GM12878 (cell line): ENCODE data around the gene MVB12B. TPM values are rescaled to one million over a fixed set of nuclear protein-coding genes. Genes with fewer than 3 reads are reported as not detected.

Experiments
- ATAC-seq: fragments of 200-7000 bp; cut with Tn5 transposase; 3 replicates; pipeline ENCODE4 v1.9.1; 2020; ENCODE audit warnings: mild to moderate bottlenecking, moderate library complexity
- BruUV-seq: library from RNA; stranded (reverse); fragments of 400-500 nt; replicated peaks from 2 replicates; lab custom pipeline; 2021; lab: Mats Ljungman, UMichigan
- CTCF ChIA-PET: fragments of 300-600 bp; sonication (Branson Sonifier 250); formaldehyde crosslinking; extraction: SDS; loops from one replicate; lab custom pipeline; 2021; ENCODE audit warnings: inconsistent platforms; lab: Yijun Ruan, JAX
- POLR2A ChIA-PET: fragments of 350-600 bp; formaldehyde crosslinking; extraction: SDS; loops from one replicate; lab custom pipeline; 2021; ENCODE audit warnings: inconsistent platforms; lab: Charles Lee
- RAD21 ChIA-PET: fragments of 300-600 bp; sonication (Branson Sonifier 250); formaldehyde crosslinking; loops from one replicate; lab custom pipeline; 2023; ENCODE audit warnings: antibody characterized with exemption; ENCODE audit not compliant: unreplicated experiment; lab: Charles Lee
- SMC1A ChIA-PET: fragments of 300-600 bp; sonication (Branson Sonifier 250); formaldehyde crosslinking; loops from one replicate; lab custom pipeline; 2023; ENCODE audit not compliant: unreplicated experiment, uncharacterized antibody; lab: Charles Lee
- DNase-seq: peaks from one replicate; pipeline ENCODE4 v3.0.0-alpha.2; 2011; ENCODE audit warnings: low read depth, low spot score
- FAIRE-seq: peaks from 3 replicates; lab custom pipeline; 2011; peaks lifted over from hg19 to GRCh38; lab: Jason Lieb, UNC
- H2AFZ ChIP-seq: 2 replicates; pipeline ENCODE4 v1.6.0; 2011; ENCODE audit warnings: low read depth, low read length, control low read depth; ENCODE audit not compliant: control insufficient read depth
- H3K27ac ChIP-seq: 2 replicates; pipeline ENCODE4 v1.5.1; 2011; ENCODE audit warnings: control low read depth; ENCODE audit not compliant: control insufficient read depth, insufficient read depth
- H3K27me3 ChIP-seq, 2 experiments: replicated peaks in 1 of 2; 2 replicates each; pipeline versions ENCODE4 v1.6.0 to v1.6.1; 2011; ENCODE audit warnings: low read length in 1 of 2; ENCODE audit not compliant: control insufficient read depth in 2 of 2, insufficient read depth in 2 of 2
- H3K36me3 ChIP-seq, 2 experiments: 2 replicates each; pipeline ENCODE4 v1.5.1; 2011; ENCODE audit warnings: low read length in 1 of 2; ENCODE audit not compliant: control insufficient read depth in 2 of 2, insufficient read depth in 2 of 2
- H3K4me1 ChIP-seq: 2 replicates; pipeline ENCODE4 v1.6.1; 2011; ENCODE audit warnings: mild to moderate bottlenecking, low read length, moderate library complexity, mixed read lengths; ENCODE audit not compliant: control insufficient read depth, insufficient read depth
- H3K4me2 ChIP-seq: 2 replicates; pipeline ENCODE4 v1.6.0; 2011; ENCODE audit warnings: control low read depth; ENCODE audit not compliant: control insufficient read depth, insufficient read depth
- H3K4me3 ChIP-seq: fragments of 200-600 bp; sonication (generic); 2 replicates; pipeline ENCODE4 v1.5.1; 2016
- H3K79me2 ChIP-seq: 2 replicates; pipeline ENCODE4 v1.6.0; 2011; ENCODE audit warnings: low read length; ENCODE audit not compliant: control insufficient read depth, insufficient read depth
- H3K9ac ChIP-seq: 2 replicates; pipeline ENCODE4 v1.8.0; 2011; ENCODE audit warnings: low read length, control low read depth, mixed read lengths; ENCODE audit not compliant: control insufficient read depth, insufficient read depth
- H3K9me3 ChIP-seq: replicated peaks from 3 replicates; pipeline ENCODE4 v1.5.1; 2011; ENCODE audit warnings: mild to moderate bottlenecking, low read length; ENCODE audit not compliant: control insufficient read depth, insufficient read depth
- H4K20me1 ChIP-seq: 2 replicates; pipeline ENCODE4 v1.6.0; 2011; ENCODE audit not compliant: control insufficient read depth, insufficient read depth
- CEBPB ChIP-seq, 2 experiments: fragments of 150-350 bp in 1 of 2; IDR thresholded peaks; 2 replicates each; pipeline ENCODE4 v1.6.1; 2012 to 2014; ENCODE audit warnings: low read depth in 2 of 2, low read length in 2 of 2, borderline replicate concordance in 1 of 2, inconsistent platforms in 1 of 2
- CREB1 ChIP-seq: IDR thresholded peaks from 2 replicates; pipeline ENCODE4 v1.6.1; 2012; ENCODE audit warnings: low read depth, mild to moderate bottlenecking, inconsistent platforms
- EP300 ChIP-seq, 2 experiments: fragments of 150-350 bp in 1 of 2; IDR thresholded peaks; 2 replicates each; pipeline ENCODE4 v1.6.1; 2011 to 2012; ENCODE audit warnings: low read depth in 2 of 2, low read length in 2 of 2, borderline replicate concordance in 1 of 2, improper control_type of control experiment in 1 of 2, inconsistent platforms in 1 of 2; ENCODE audit not compliant: control insufficient read depth in 1 of 2
- KLF5 ChIP-seq: fragments of 450-650 bp; IDR thresholded peaks from 2 replicates; pipeline ENCODE4 v1.6.1; 2014; ENCODE audit warnings: mild to moderate bottlenecking; ENCODE audit not compliant: partially characterized antibody
- MXI1 ChIP-seq: fragments of 150-350 bp; IDR thresholded peaks from 2 replicates; pipeline ENCODE4 v1.6.1; 2011; ENCODE audit warnings: low read depth, mild to moderate bottlenecking, inconsistent platforms, low read length, improper control_type of control experiment
- NR2C1 ChIP-seq: fragments of 450-650 bp; IDR thresholded peaks from 2 replicates; pipeline ENCODE4 v1.6.1; 2017; ENCODE audit warnings: antibody characterized with exemption, mild to moderate bottlenecking, moderate library complexity
- YY1 ChIP-seq: IDR thresholded peaks from 2 replicates; pipeline ENCODE4 v1.6.1; 2011; ENCODE audit warnings: low read depth, mild to moderate bottlenecking, low read length
- ZNF207 ChIP-seq: fragments of 450-650 bp; IDR thresholded peaks from 2 replicates; pipeline ENCODE4 v1.6.1; 2014; ENCODE audit warnings: antibody characterized with exemption, mild to moderate bottlenecking, borderline replicate concordance
- WGBS: methylation state at CpG from one replicate; pipeline ENCODE4 v1.1.6; 2016; ENCODE audit warnings: low lambda C conversion rate; ENCODE audit not compliant: insufficient replicate concordance, insufficient coverage; ENCODE audit errors: missing lambda C conversion rate; 5-methylcytosine and 5-hydroxymethylcytosine counted together
- in situ Hi-C: fragments of 300-500 bp; cut with MboI; formaldehyde crosslinking; loops from 9 replicates; pipeline ENCODE4 v1.14.3; 2018; ENCODE audit warnings: mixed read lengths
- intact Hi-C: fragments of 100-400 bp; cut with micrococcal nuclease; formaldehyde crosslinking; loops from one replicate; pipeline ENCODE4 v1.14.2; 2022; ENCODE audit not compliant: unreplicated experiment
- polyA plus RNA-seq, 11 experiments: library from polyadenylated mRNA; depleted of rRNA in 4 of 11; unstranded in 6 of 11; stranded (reverse) in 5 of 11; fragments of >200 nt; fragmentation: Nextera tagmentation in 4 of 11; fragmentation: Illumina TruSeq in 1 of 11; extraction: Ambion mirVana in 4 of 11; extraction: Trizol in 1 of 11; gene quantifications; 1 replicate in 1 of 11; 2 replicates in 10 of 11; pipeline versions ENCODE4 v1.2.1 to v1.2.3, GENCODE V29; 2011 to 2016; ENCODE audit warnings: inconsistent platforms in 2 of 11, missing spikeins in 2 of 11, low read depth in 1 of 11
- total RNA-seq, 4 experiments: library from RNA; depleted of rRNA in 3 of 4; stranded (reverse); fragments of >200 nt in 3 of 4; fragmentation: Illumina TruSeq in 1 of 4; extraction: Trizol in 1 of 4; gene quantifications; 2 replicates each; pipeline versions ENCODE4 v1.2.1 to v1.2.3, GENCODE V29; 2013 to 2021
- TF ChIP-seq, protein P1 (sequence below): fragments of 450-650 bp; formaldehyde crosslinking; IDR thresholded peaks from 2 replicates; pipeline ENCODE4 v1.4.0; 2020; ENCODE audit warnings: mild to moderate bottlenecking, moderate library complexity
- TF ChIP-seq, protein P2 (sequence below): IDR thresholded peaks from 2 replicates; pipeline ENCODE4 v1.6.1; 2011; ENCODE audit warnings: borderline replicate concordance, low read depth, mild to moderate bottlenecking, moderate library complexity, mixed read lengths, low read length; ENCODE audit not compliant: insufficient read depth; ENCODE audit errors: extremely low read length
- TF ChIP-seq, protein P3 (sequence below): fragments of 450-650 bp; conservative IDR thresholded peaks from 2 replicates; pipeline ENCODE4 v1.6.1; 2017; ENCODE audit warnings: mild to moderate bottlenecking, moderate library complexity

MVB12B gene
- total and polyA plus RNA-seq, 10 of the 15 experiments (the other 5 are each of a cell fraction or from before 2014, with no cell fraction given), result 0.08 TPM; not detected in 9

DNA sequence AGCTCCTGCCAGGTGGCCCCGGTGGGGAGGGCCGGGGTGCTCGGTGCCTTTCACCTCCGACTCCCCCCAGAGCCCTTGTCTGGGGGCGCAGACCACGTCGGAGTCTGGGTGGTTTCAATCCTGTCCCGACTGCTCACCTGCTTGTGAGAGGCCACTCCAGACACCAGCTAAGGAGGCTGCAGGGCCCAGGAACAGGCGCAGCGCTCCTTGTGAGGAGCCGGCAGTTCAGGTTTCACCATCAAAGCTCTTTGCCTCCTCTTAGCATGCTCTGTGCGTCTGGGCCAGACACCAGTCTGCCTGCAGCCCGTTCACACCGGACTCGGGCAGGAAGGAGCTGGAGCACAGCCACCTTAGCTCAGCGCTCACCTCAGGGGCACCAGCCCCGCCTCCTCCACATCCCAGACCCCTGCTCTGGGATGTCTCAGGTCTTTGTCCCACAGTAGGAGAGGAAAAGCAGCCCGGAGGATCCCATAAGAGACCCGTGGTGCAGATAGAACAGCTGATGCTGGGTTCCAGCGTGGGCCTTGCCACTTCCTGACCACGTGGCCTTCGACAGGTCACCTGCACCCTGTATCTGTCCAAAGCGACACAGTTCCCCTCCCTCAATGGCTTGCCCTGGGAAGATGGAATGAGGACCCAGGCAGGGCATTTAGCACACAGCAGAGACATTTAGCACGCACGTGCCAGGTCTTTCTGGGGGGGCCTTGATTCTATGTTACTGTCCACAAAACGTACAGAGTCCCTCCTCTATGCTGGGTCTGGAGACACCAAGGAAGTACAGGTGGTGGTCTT, 180.9 kb downstream of the MVB12B start (continued):
- TF ChIP-seq, protein P1, sequence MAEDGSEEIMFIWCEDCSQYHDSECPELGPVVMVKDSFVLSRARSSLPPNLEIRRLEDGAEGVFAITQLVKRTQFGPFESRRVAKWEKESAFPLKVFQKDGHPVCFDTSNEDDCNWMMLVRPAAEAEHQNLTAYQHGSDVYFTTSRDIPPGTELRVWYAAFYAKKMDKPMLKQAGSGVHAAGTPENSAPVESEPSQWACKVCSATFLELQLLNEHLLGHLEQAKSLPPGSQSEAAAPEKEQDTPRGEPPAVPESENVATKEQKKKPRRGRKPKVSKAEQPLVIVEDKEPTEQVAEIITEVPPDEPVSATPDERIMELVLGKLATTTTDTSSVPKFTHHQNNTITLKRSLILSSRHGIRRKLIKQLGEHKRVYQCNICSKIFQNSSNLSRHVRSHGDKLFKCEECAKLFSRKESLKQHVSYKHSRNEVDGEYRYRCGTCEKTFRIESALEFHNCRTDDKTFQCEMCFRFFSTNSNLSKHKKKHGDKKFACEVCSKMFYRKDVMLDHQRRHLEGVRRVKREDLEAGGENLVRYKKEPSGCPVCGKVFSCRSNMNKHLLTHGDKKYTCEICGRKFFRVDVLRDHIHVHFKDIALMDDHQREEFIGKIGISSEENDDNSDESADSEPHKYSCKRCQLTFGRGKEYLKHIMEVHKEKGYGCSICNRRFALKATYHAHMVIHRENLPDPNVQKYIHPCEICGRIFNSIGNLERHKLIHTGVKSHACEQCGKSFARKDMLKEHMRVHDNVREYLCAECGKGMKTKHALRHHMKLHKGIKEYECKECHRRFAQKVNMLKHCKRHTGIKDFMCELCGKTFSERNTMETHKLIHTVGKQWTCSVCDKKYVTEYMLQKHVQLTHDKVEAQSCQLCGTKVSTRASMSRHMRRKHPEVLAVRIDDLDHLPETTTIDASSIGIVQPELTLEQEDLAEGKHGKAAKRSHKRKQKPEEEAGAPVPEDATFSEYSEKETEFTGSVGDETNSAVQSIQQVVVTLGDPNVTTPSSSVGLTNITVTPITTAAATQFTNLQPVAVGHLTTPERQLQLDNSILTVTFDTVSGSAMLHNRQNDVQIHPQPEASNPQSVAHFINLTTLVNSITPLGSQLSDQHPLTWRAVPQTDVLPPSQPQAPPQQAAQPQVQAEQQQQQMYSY (CRISPR knock-in tag), result no peak
- no peak for TF ChIP-seq KLF5
- TF ChIP-seq, protein P2, sequence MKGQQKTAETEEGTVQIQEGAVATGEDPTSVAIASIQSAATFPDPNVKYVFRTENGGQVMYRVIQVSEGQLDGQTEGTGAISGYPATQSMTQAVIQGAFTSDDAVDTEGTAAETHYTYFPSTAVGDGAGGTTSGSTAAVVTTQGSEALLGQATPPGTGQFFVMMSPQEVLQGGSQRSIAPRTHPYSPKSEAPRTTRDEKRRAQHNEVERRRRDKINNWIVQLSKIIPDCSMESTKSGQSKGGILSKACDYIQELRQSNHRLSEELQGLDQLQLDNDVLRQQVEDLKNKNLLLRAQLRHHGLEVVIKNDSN, result no peak
- no peak for TF ChIP-seq CEBPB (IDR thresholded peaks at IDR 0.05; ENCODE audit: borderline replicate concordance in 1 of 2, low read depth in 2 of 2, low read length in 2 of 2)

DNA sequence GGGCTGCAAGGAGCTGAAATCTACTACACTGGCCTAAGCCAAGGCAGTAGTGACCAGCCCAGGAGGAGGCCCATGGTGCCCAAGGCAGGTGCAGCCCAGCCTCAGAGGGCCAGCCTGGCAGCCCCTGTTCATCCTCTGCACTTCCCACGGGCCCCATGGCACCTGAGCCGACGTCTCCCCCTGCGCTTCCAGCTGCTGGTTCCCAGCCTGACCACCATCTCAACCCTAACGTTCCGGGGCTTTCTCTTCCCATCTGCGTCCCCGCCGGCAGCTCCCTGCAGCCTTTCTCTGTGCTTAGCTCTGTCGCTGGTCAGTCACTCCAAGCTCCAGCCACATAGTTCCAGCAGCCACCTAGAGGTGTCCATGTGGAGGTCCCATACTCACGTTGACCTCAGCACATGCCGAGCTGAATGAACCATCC, 181.6 kb downstream of the MVB12B start:
- CTCF ChIA-PET, result interaction anchor here (0.6 to 3.4 kb wide), 3 partner anchors 9 to 684 kb away, joined by 3 to 11 read pairs (median 6); no protein-coding TSS in a partner anchor
- RAD21 ChIA-PET, result interaction anchor here (0.9 kb wide), 1 partner anchor 50 kb away, joined by 4 read pairs; no protein-coding TSS in a partner anchor
- Histone ChIP-seq H4K20me1 (no peaks in the 10 kb centered on the region), H3K9ac (no peak overlapping the region), H3K4me1 (no peaks in the 10 kb centered on the region), H3K27me3 (peaks cover 0 to 1% of the 10 kb centered on the region in 2 experiments; a peak in 2 of 4 replicates), H3K36me3 (no peaks in the 10 kb centered on the region), H3K9me3 (no peaks in the 10 kb centered on the region), H2AFZ (no peak overlapping the region), H3K4me2 (no peak overlapping the region), H3K4me3 (no peak overlapping the region), H3K27ac (no peak overlapping the region), H3K79me2 (no peaks in the 10 kb centered on the region)
- ATAC-seq, result no peak
- DNase-seq, result no peak
- in situ Hi-C loops, result no loop called here
- 55% methylated on average over 12 of the region's 12 CpGs for WGBS
- no TSS peak for BruUV-seq
- TF ChIP-seq MXI1 (no peak), YY1 (no peak), ZNF207 (no peak), CREB1 (no peak), EP300 (IDR thresholded peaks at IDR 0.05; ENCODE audit: borderline replicate concordance in 1 of 2, control insufficient read depth in 1 of 2, low read depth in 2 of 2, low read length in 2 of 2) (no peak), NR2C1 (no peak)
- TF ChIP-seq, protein P3, sequence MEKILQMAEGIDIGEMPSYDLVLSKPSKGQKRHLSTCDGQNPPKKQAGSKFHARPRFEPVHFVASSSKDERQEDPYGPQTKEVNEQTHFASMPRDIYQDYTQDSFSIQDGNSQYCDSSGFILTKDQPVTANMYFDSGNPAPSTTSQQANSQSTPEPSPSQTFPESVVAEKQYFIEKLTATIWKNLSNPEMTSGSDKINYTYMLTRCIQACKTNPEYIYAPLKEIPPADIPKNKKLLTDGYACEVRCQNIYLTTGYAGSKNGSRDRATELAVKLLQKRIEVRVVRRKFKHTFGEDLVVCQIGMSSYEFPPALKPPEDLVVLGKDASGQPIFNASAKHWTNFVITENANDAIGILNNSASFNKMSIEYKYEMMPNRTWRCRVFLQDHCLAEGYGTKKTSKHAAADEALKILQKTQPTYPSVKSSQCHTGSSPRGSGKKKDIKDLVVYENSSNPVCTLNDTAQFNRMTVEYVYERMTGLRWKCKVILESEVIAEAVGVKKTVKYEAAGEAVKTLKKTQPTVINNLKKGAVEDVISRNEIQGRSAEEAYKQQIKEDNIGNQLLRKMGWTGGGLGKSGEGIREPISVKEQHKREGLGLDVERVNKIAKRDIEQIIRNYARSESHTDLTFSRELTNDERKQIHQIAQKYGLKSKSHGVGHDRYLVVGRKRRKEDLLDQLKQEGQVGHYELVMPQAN, result no peak
- intact Hi-C loops, result no loop called here
- SMC1A ChIA-PET, result no interaction called here
- FAIRE-seq, result no peak
- POLR2A ChIA-PET, result no interaction called here
